ENCODE results near the gene SEMA3F.
A peak's percentile ranks its signal among the peaks of the same experiment; 100 is the strongest.
"Not testable (repeated sequence)": the region's sequence is repeated elsewhere in the genome, so short reads cannot be mapped to it uniquely, and the experiment has no call there.

The SEMA3F gene

DNA sequence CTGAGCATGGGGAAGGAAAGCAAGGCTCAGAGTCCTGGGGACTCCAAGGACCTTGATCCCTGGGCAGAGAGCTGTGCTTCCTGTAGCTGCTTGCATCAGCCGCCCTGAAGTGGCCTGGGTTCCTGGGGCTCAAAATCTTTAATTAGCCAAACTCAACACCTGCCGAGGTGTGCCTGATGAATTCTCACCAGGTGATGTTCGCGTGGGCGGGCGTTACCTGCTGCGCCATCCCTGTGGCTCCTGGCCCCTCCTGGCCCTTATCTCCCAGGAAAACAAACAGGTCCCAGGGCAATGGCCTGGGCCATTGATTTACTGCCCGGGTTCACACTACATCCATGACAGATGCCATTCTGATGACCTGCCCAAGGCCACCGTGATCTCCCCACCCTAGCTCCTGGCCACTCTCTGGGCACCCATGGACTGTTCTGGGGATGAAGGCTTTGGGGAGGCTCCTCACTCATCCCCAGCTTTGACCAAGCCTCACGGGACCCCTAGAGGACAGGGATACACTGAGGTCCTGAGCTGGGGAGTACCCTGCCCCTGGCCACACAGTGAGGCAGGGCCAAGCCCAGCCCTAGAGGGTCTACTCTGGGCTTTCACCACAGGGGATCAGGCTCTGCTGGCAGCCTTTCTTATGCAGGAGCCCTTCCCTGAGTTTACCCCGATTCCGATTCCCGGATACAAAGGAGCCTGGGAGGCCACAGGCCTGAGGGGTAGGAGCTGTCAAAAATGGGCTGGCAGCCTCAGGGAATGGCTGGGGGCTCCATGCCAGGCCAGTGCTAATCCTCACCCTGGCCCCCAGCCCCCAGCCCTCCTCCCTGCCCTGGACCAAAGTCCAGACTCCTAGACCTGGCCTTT, 55.6 kb downstream of the SEMA3F start:
- no peak for DNase-seq

DNA sequence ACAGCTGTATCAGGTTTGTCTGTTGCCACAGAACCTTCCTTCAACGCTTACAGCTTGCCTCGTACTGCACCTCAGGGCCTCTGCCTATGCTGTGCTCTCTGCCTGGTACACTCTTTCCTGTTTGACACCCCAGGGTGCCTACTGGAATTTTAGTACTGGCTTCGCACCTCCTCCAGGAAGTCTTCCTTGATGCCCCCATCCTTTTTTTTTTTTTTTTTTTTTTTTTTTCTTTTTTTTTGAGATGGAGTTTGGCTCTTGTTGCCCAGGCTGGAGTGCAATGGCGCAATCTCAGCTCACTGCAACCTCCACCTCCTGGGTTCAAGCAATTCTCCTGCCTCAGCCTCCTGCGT, 56.2 kb downstream of the SEMA3F start:
- not testable (repeated sequence) for DNase-seq

DNA sequence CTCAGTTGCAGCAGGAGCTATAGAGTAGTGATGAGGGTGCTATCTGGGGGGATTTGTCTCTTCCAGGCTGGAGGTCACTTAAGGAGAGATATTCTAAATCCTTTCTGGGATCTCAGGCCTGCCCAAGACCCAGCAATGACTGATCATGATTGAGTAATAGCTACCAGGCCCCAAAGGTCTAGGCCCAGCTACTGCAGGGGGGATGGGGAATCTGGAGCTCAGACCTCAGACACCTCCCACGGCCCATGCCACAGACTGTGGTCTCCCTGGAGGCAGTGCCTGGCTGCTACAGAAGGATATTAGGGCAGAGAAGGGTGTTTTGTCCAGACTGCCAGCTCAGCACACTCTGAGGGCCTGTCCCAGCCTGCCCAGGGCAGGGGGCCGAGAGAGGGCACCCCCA, 56.8 kb downstream of the SEMA3F start:
- peak in 1 of 51 donors; percentile 49 for DNase-seq

DNA sequence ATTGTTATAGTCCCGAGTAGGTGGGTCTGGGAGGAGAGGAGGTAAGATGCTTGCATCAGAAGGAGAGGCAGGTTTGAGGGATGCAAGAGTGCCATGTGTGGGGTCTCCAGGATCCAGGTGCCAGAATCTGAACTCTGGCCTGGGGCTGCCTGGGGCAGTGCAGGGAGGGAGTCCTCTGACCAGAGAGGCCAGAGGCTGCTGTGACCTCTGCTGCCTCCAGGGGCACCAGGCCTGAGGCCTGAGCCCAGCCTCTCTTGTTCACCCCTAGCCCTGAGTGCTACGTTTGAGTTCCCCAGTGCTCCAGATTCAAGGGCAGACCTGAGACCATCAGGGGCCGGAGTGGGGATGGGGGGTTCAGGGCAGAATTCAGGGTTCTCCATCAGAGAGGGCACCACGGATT, 57.4 kb downstream of the SEMA3F start:
- peak in 1 of 51 donors; percentile 32 for DNase-seq

DNA sequence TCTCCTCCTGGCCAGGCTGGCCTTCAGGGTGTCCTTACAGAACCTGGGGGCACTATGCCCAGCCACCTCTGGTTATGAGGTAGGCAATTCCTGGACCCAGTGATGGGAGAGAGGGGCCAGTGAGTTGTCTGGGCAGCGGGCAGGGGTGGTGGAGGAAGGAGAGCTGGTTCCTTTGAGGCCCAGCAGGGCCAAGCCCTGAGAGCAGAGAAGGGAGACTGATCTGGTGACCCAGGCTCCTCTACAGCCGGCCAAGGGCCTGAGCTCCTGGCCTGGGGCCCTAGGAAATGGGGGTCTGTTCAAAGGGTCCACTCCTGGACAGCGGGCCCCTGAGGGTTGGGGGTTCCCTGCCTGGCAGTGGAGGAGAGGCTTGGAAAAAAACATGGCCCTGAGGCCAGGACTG, 57.8 kb downstream of the SEMA3F start:
- DNase-seq = peak in 2 of 51 donors; percentile 35 to 51

DNA sequence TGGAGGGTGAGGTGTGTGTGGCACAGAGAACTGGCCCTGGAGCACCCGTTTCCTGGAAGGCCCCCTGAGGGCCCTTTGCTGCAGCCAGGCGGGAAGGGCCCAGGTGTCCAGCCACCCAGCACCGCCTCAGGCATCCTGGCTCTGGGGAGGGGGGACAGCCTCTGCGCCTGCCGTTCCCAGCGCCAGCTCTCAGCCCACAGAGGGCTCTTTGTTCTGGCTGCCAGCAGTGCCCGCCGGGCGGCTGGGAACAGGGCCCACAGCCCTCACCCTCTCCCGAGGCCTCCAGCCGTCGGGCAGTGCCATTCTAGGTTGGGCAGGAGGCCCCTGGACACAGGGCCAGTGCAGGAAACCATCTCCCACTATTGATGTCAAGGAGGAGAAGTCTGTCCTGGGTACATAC, 58.2 kb downstream of the SEMA3F start:
- DNase-seq = peak in 50 of 51 donors; percentile 23 to 96 (median 84)

DNA sequence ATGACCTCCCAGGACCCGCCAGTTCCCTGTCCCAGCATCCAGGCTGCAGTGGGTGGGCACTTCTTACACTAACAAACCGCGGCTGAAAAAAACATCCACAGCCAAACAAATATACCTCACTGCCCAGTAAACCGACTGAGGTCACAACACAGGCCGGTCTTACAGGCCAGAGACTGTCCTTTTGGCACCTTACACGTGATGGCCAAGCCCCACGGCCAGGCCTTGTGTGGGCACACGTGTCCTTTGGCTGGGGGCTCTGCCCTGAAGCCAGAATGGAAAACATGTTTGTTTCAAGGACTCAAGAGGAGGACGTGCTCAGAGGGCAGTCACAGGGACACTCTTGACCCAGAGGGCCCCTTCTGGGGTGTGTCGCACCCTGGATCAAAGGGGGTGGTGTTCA, 59.7 kb downstream of the SEMA3F start:
- no peak for DNase-seq

DNA sequence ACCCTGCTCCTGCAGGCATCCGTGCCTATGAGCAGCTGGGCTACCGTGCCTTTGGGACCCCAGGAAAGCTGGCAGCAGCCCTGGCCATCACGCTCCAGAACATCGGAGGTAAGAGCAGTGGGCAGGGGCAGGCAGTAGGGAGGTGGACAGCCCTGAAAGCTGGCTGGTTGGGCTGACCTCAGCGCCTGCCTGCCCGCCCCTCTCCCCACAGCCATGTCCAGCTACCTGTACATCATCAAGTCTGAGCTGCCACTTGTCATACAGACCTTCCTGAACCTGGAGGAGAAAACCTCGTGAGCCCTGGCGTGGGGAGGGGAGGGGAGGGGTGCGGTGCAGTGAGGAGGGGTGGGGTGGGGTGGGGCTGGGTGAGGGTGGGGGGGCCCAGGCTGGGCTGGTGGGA, 60.4 kb downstream of the SEMA3F start:
- DNase-seq = no peak

DNA sequence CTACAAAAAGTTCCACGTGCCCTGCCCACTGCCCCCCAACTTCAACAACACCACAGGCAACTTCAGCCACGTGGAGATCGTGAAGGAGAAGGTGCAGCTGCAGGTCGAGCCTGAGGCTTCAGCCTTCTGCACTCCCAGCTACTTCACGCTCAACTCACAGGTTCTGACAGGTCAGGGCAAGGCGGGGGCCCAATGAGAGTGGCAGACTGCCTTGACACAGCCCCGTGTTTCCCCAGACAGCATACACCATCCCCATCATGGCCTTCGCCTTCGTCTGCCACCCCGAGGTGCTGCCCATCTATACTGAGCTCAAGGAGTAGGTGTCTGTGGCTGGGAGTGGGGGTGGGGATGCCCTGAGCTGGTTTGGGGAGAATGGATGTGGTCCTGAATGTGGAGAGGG, 62.6 kb downstream of the SEMA3F start:
- DNase-seq = no peak

DNA sequence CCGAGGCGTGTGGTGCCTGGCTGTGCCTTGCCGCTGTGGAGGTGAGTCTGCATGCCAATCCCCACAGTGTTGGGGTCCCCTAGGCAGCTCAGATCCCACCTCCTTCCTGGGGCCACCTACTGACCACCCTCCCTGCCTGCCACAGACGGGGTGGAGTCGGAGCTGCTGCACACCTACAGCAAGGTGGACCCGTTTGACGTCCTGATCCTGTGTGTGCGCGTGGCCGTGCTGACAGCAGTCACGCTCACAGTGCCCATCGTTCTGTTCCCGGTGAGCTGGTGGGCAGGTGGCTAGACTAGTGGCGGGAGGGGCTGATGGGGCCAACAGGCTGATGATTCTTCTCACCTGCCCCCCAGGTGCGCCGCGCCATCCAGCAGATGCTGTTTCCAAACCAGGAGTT, 63.3 kb downstream of the SEMA3F start:
- DNase-seq = no peak

DNA sequence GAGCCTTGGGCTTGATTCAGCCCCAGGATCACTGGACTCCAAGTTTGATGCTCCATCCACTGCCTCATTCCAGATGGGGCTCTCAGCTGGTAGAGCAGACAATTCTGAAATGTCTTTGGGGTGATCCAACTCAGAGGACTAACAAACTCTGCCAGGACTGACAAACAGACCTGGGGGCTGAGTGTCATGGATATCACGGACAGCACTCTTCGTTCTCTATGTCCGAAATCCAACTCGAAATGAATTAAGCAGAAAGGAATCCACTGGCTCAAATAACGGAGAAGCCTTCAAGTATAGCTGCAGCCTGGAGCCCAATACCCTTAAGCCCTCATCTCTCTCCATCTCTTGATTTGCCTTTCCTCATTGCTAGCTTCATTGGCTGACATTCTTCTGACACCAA, 64.2 kb downstream of the SEMA3F start:
- DNase-seq = no peak

DNA sequence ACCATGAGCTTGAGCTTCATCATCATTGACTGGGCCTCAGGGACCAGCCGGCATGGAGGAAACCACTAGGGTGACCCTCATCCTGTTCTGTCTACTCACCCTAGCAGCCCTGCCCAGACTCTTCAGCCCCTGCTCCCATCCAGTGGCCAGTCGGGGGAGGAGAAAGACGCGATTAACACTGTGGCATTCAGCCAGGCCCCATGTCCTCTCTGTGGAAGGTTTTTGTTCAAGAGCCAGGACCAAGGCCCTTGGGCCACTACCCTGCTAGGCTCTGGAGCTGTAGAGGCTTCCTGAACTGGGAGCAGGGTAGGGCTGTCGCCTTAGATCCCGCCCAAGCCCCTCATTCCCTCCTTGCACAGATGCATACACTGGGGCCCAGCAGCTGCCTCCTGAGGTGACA, 65.0 kb downstream of the SEMA3F start:
- DNase-seq = peak in 6 of 51 donors; percentile 4 to 24 (median 14)

DNA sequence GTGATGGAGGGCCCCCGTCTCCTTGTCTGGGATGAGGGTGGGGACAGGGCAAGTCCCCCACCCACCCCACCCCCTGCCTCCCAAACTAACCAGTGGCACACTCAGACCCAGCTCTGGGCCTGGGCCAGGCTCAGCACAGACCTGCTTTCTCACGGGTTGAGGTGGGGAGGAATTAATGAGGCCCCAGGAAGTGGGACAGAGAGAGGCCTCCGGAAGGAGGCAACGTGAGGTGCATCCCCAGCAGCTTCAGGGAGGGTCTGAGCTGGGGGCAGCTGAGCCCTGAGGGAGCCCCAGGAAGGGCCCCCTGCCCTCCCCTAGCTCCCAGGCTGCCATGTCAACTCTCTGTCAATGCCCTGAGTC, 65.9 kb downstream of the SEMA3F start:
- no peak for DNase-seq

DNA sequence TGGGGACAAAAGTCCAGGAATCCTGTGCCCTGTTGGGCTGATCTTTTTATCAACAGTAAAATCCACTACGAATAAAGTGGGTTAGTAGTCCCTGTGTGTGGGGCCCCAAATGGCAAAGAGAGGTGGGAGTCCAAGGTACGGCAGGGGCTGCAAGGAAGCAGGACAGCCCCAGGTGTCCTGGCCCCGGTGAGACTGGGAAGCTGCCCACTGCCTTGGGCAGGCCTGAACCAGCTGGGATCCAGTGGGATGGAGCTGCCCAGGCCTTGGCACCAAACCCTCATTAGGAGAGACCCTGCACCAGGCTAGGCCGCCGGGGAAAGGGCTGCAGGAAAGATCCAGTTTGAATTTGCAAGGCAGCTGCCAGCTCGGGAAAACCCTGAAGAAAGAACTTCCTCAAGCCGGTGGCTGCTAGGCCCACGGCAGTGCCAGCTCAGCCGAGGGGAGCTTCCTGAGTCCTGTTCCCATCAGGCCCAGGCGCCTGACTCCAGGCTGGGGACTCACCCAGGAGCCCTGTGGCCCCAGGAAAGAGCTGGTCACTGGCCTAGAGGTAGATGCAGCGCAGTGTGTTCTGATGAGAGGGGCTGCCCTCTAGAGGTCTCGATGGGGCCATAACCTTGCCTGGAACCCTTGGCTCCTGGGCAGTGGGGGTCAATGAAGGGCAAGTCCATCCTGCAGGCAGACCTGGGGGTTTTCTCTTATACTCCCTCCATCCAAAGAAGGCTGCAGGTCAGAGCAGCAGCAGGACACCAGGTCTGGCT, 66.5 kb downstream of the SEMA3F start:
- peak in 16 of 51 donors; percentile 14 to 47 (median 29) for DNase-seq

DNA sequence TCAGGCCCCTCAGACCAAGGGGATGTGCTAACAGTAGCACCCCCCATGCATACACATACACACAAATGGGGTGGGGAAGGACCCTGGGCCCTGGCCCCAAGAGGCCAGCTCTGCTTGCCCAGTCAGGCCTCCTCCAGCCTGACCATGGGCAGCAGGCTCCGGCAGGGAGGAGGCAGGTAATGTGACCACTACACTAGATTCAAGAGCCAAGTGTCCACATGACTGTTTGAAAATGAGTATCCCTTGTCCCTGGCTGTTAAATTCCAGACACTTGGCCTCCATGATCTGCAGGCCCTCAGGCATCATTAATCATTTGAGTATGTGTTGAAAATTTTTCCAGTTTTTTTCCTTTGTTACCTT, 67.0 kb downstream of the SEMA3F start:
- DNase-seq = no peak

DNA sequence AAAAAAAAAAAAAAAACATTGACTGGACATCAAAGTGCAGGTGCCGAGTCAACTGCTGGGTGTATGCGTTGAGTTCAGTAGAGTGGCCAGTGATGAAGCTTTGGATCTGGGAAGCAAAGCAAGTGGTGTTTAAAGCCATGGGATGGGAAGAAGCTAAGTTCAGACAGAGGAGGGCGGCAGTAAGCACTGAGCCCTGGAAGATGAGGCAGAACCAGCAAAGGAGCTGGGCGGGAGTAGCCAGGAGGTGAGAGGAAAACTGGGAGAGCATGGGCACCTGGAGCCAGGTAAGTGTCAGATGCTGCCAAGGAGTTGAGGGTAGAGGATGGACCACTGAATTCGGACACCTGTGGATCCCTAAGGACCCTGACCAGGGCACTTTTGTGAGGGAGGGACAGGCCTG, 69.5 kb downstream of the SEMA3F start:
- no peak for DNase-seq

DNA sequence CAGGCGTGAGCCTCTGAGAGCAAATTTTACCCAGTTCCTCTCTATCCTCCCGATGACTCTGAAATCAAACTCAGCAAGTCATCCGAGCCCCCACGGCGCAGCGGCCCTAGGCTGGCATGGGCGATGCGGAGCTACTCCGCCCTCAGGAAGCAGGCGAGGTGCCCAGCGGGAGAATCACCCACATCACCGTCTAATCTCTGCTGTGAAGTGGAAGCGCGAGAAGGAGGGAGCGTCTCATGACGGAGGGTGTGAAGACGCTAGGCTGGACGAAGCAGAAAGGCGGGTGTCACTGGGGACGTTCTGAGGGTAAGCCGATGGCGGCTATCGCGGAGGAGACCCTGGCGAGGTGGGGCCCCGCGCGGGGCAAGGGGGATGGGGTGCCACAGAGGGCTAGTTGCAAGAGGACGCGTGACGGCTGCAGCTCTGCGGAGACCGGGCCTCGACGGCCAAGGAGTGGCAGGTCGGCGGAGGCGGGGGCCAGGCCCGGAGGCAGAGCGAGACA, 71.8 kb downstream of the SEMA3F start:
- DNase-seq = peak in 21 of 51 donors; percentile 36 to 82 (median 57)

DNA sequence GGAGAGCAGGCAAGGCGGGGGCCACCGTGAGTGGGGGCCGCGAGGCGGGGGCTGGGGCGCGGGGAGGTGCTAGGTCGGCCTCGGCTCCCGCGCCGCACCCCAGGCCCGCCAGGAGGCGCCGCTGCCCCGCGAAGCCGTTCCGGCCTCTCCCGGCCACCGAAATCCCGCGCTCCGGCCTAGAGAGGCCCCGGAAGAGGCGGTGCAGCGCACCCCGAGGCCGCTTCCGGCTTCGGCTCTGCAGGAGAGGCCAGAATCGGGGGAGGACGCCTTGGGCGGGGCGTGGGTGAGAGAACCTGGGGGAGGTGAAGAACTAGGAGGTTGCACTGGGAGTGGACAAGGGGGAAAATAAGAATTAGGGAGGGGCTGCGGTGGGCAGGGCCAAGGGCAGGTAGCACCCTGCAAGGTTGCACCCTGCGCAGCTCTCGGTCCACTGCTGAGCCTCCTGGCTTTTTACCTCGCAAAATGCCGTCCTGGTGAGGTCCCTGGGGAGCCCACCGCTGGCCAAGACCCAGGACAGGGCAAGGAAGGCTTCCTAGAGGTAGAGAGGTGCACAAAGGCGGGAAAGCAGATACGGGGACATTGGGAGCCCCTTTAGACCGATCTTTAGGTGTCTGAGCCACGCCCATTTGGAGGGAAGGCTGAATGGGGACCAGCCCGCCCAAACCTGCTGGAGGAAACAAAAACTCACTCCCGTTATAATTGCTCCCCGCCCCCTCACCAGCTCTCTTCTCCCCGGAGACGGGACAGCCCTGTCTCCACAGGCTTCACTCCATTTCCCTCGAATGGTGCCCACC, 72.5 kb downstream of the SEMA3F start:
- peak in 50 of 51 donors; percentile 46 to 93 (median 82) for DNase-seq

DNA sequence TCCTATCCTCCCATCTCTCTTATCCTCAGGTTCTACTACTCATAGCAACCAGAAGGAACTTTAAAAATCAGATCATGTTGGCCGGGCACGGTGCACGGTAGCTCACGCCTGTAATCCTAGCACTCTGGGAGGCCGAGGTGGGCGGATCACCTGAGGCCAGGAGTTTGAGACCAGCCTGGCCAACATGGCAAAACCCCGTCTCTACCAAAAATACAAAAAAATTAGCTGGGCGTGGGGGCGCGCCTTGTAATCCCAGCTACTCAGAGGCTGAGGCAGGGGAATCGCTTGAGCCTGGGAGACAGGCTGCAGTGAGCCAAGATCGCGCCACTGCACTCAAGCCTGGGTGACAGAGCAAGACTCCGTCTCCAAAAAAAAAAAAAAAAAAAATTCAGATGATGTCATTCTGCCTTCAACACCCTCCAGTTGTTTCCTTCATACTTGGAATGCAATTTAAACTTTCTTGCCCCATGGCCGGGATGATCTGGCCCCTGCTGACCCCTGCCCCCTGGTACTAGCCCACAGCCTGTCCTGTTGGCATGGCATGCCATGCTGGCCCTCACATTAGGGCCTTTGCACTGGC, 73.2 kb downstream of the SEMA3F start:
- not testable (repeated sequence) for DNase-seq

DNA sequence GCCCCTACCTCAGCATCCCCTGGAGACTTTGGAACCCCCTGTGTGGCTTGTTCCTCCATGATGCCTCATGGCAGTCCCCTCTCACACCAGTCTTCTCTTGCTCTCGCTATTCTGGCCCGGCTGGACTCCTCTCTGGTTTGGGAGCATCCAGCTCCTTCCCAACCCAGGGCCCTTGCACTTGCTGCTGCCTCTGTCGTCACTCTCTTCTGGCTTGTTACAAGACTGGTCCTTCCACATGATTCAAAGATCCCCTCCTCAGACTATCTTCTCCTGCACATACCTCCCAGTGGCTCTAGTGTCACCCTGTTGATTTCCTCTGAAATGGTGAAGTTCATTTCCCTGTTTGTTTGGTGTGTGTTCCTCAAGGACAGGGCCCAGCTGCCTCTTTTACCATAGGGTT, 74.4 kb downstream of the SEMA3F start:
- DNase-seq = no peak

DNA sequence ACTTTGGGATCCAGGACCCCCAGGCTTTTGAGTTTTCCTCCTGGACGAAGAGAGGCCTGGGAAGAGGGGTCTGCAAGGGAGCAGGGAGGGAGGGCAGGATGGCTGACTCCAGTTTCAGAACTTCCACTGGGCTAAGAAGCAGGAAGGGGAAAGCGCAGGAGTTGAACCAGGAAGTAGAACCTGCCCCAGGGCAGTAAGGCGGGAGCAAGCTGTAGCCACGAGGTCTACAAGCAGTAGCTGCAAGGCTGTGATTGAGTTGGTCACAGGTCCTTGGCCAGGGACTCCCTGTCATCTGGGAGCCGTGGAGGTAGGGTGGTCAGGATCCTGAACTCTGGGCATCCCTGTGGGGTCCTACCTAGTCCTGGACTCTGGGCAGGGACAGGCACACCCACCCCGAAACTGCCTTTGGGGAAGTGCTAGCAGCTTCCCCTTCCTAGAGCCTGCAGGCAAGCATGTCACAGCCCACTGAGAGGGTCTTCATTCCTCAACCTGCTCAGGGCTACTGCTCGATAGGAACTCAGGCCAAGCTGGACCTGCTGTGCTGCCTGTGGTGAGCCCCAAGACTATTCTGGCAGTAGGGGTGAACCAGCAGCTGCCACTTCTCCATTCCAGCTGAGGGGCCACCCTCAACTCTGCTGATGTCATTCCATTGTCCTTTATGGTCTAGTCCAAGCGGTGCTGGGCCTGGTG, 75.1 kb downstream of the SEMA3F start:
- DNase-seq = peak in 8 of 51 donors; percentile 4 to 38 (median 17)

Data from hypothalamus (tissue), 51 donors.